IMR-90 (cell line): ENCODE results near the gene ACSL6. TPM values are rescaled to one million over a fixed set of nuclear protein-coding genes. Genes with fewer than 3 reads are reported as not detected.

Source experiments
- ATAC-seq: fragments of 200-7000 bp; cut with Tn5 transposase; 2 replicates; pipeline ENCODE4 v1.9.1; 2020; ENCODE audit warnings: low read depth, mild to moderate bottlenecking, moderate library complexity
- BruUV-seq: library from RNA; stranded (reverse); fragments of 400-500 nt; replicated peaks from 2 replicates; lab custom pipeline; 2021; lab: Mats Ljungman, UMichigan
- CTCF ChIA-PET: fragments of 300-600 bp; formaldehyde crosslinking; extraction: SDS; loops from one replicate; lab custom pipeline; 2021; ENCODE audit warnings: antibody characterized with exemption; lab: Yijun Ruan, JAX
- POLR2A ChIA-PET: fragments of 300-600 bp; sonication (Branson Sonifier 250); formaldehyde crosslinking; loops from one replicate; lab custom pipeline; 2022; ENCODE audit warnings: antibody characterized with exemption; ENCODE audit not compliant: unreplicated experiment; lab: Charles Lee
- DNase-seq: peaks from one replicate; pipeline ENCODE4 v3.0.0; 2013
- H2AFZ ChIP-seq: replicated peaks from 2 replicates; pipeline ENCODE3; 2013; ENCODE audit warnings: low read length, mild to moderate bottlenecking; ENCODE audit not compliant: poor library complexity
- H2AK5ac ChIP-seq: 2 replicates; pipeline ENCODE4 v1.6.1; 2013; ENCODE audit warnings: low read depth, low read length, inconsistent platforms
- H2AK9ac ChIP-seq: replicated peaks from 2 replicates; pipeline ENCODE3; 2013; ENCODE audit warnings: mild to moderate bottlenecking, low read depth, low read length, moderate library complexity; ENCODE audit not compliant: poor library complexity
- H2BK120ac ChIP-seq: 2 replicates; pipeline ENCODE4 v1.6.1; 2013; ENCODE audit warnings: low read depth, low read length, inconsistent platforms
- H2BK15ac ChIP-seq: 3 replicates; pipeline ENCODE4 v1.6.1; 2013; ENCODE audit warnings: low read depth, low read length, inconsistent platforms
- H2BK20ac ChIP-seq: 2 replicates; pipeline ENCODE4 v1.6.1; 2013; ENCODE audit warnings: low read depth, mild to moderate bottlenecking, inconsistent platforms, low read length, moderate library complexity
- H2BK5ac ChIP-seq: 2 replicates; pipeline ENCODE4 v1.6.1; 2013; ENCODE audit warnings: mild to moderate bottlenecking, low read depth, low read length, inconsistent platforms; ENCODE audit not compliant: poor library complexity, severe bottlenecking
- H3K14ac ChIP-seq: replicated peaks from 2 replicates; pipeline ENCODE4 v1.6.1; 2013; ENCODE audit warnings: low read depth, low read length, inconsistent platforms
- H3K18ac ChIP-seq: 2 replicates; pipeline ENCODE4 v1.6.1; 2013; ENCODE audit warnings: low read depth, low read length, control low read depth
- H3K23ac ChIP-seq: 2 replicates; pipeline ENCODE4 v1.6.1; 2013; ENCODE audit warnings: low read depth, low read length, inconsistent platforms
- H3K27ac ChIP-seq: 2 replicates; pipeline ENCODE4 v1.5.1; 2013; ENCODE audit warnings: mild to moderate bottlenecking, control low read depth, low read length; ENCODE audit not compliant: insufficient read depth
- H3K27me3 ChIP-seq: 2 replicates; pipeline ENCODE4 v1.6.1; 2013; ENCODE audit warnings: low read length; ENCODE audit not compliant: control insufficient read depth, insufficient read depth
- H3K36me3 ChIP-seq: 2 replicates; pipeline ENCODE4 v1.6.1; 2013; ENCODE audit warnings: low read length, mixed read lengths; ENCODE audit not compliant: control insufficient read depth, insufficient read depth
- H3K4ac ChIP-seq: 2 replicates; pipeline ENCODE4 v1.6.1; 2013; ENCODE audit warnings: low read depth, low read length, inconsistent platforms
- H3K4me1 ChIP-seq: 2 replicates; pipeline ENCODE4 v1.6.1; 2013; ENCODE audit warnings: low read length, mixed read lengths; ENCODE audit not compliant: control insufficient read depth, insufficient read depth
- H3K4me2 ChIP-seq: 2 replicates; pipeline ENCODE4 v1.6.1; 2013; ENCODE audit warnings: low read depth, mild to moderate bottlenecking, control low read depth, low read length, moderate library complexity
- H3K4me3 ChIP-seq: 2 replicates; pipeline ENCODE4 v1.5.1; 2013; ENCODE audit warnings: low read depth, mild to moderate bottlenecking, control low read depth, low read length, moderate library complexity; ENCODE audit not compliant: insufficient read depth
- H3K56ac ChIP-seq: 2 replicates; pipeline ENCODE4 v1.6.1; 2013; ENCODE audit warnings: low read length, inconsistent platforms; ENCODE audit not compliant: insufficient read depth; ENCODE audit errors: extremely low read depth
- H3K79me1 ChIP-seq, 2 experiments: 2 replicates each; pipeline ENCODE4 v1.6.1; 2013; ENCODE audit warnings: low read length in 2 of 2, inconsistent platforms in 1 of 2, low read depth in 1 of 2
- H3K9ac ChIP-seq: 2 replicates; pipeline ENCODE4 v1.6.1; 2013; ENCODE audit warnings: low read depth, low read length, control low read depth
- H3K9me1 ChIP-seq: 2 replicates; pipeline ENCODE4 v1.6.1; 2013; ENCODE audit warnings: low read length, inconsistent platforms; ENCODE audit not compliant: insufficient read depth
- H3K9me3 ChIP-seq: 2 replicates; pipeline ENCODE4 v1.6.1; 2013; ENCODE audit warnings: low read length; ENCODE audit not compliant: control insufficient read depth, insufficient read depth
- H4K20me1 ChIP-seq: 2 replicates; pipeline ENCODE4 v1.6.1; 2013; ENCODE audit warnings: low read length, inconsistent platforms; ENCODE audit not compliant: insufficient read depth
- H4K5ac ChIP-seq: 2 replicates; pipeline ENCODE4 v1.6.1; 2013; ENCODE audit warnings: mild to moderate bottlenecking, low read depth, low read length, control low read depth
- H4K8ac ChIP-seq, 2 experiments: 2 replicates each; pipeline ENCODE4 v1.6.1; 2013; ENCODE audit warnings: low read depth in 2 of 2, low read length in 2 of 2, control low read depth in 1 of 2, inconsistent platforms in 1 of 2
- H4K91ac ChIP-seq: 2 replicates; pipeline ENCODE4 v1.6.1; 2013; ENCODE audit warnings: low read depth, low read length, inconsistent platforms; ENCODE audit not compliant: insufficient read depth
- CHD1 ChIP-seq: IDR thresholded peaks from 2 replicates; pipeline ENCODE4 v1.6.1; 2012; ENCODE audit warnings: low read depth, low read length, improper control_type of control experiment
- CTCF ChIP-seq: conservative IDR thresholded peaks from 2 replicates; pipeline ENCODE4 v1.5.1; 2012; ENCODE audit warnings: mild to moderate bottlenecking, low read depth, low read length, improper control_type of control experiment
- ELK1 ChIP-seq: fragments of 150-350 bp; IDR thresholded peaks from 2 replicates; pipeline ENCODE4 v1.6.1; 2016; ENCODE audit warnings: low read depth, mild to moderate bottlenecking, low read length, moderate library complexity, borderline replicate concordance
- MAFK ChIP-seq: IDR thresholded peaks from 2 replicates; pipeline ENCODE4 v1.6.1; 2012; ENCODE audit warnings: low read depth, low read length, improper control_type of control experiment
- MXI1 ChIP-seq: IDR thresholded peaks from 2 replicates; pipeline ENCODE4 v1.6.1; 2012; ENCODE audit warnings: low read depth, mild to moderate bottlenecking, low read length, moderate library complexity, borderline replicate concordance
- NFE2L2 ChIP-seq: fragments of 150-350 bp; IDR thresholded peaks from 2 replicates; pipeline ENCODE4 v1.6.1; 2016; ENCODE audit warnings: low read depth, mild to moderate bottlenecking, low read length
- RAD21 ChIP-seq: IDR thresholded peaks from 2 replicates; pipeline ENCODE4 v1.6.1; 2012; ENCODE audit warnings: low read length, improper control_type of control experiment
- RCOR1 ChIP-seq: IDR thresholded peaks from 2 replicates; pipeline ENCODE4 v1.6.1; 2012; ENCODE audit warnings: mild to moderate bottlenecking, low read length, improper control_type of control experiment; ENCODE audit not compliant: insufficient replicate concordance
- SMC3 ChIP-seq: fragments of 150-350 bp; IDR thresholded peaks from 2 replicates; pipeline ENCODE4 v1.6.1; 2016; ENCODE audit warnings: low read depth, mild to moderate bottlenecking, antibody characterized with exemption, low read length, moderate library complexity
- WGBS, 2 experiments: methylation state at CpG; one replicate each; pipeline versions ENCODE4 v1.1.5 to v1.1.7; 2013; ENCODE audit warnings: missing lambda C conversion rate in 2 of 2; ENCODE audit not compliant: insufficient read length in 1 of 2; ENCODE audit errors: extremely low coverage in 2 of 2; 5-methylcytosine and 5-hydroxymethylcytosine counted together
- dilution Hi-C: fragments of 300-500 bp; cut with HindIII; formaldehyde crosslinking; loops from one replicate; pipeline ENCODE4 v1.14.3; 2018; ENCODE audit warnings: low sequenced_read_pairs; ENCODE audit not compliant: unreplicated experiment
- in situ Hi-C: fragments of 300-500 bp; cut with MboI; formaldehyde crosslinking; loops from 3 replicates; pipeline ENCODE4 v1.14.3; 2019; ENCODE audit warnings: low sequenced_read_pairs, inconsistent platforms, mixed read lengths
- intact Hi-C: fragments of 100-400 bp; cut with micrococcal nuclease; formaldehyde crosslinking; loops from 2 replicates; pipeline ENCODE4 v1.10.0; 2022
- polyA plus RNA-seq, 3 experiments: library from polyadenylated mRNA; depleted of rRNA; stranded (reverse); fragments of >200 nt; gene quantifications; 2 replicates each; pipeline ENCODE4 v1.2.3, GENCODE V29; 2012; ENCODE audit warnings: low replicate concordance in 1 of 3
- total RNA-seq: library from RNA; depleted of rRNA; stranded (reverse); fragments of >200 nt; gene quantifications from 2 replicates; pipeline ENCODE4 v1.2.3, GENCODE V29; 2012

ACSL6 gene
- total and polyA plus RNA-seq, 2 of the 4 experiments (the other 2 are of a cell fraction) = not detected

- Histone ChIP-seq H2AFZ (no peak overlapping the region), H3K4ac (no peak overlapping the region), H3K36me3 (no peaks in the 10 kb centered on the region), H2AK5ac (no peak overlapping the region), H3K9me1 (no peaks in the 10 kb centered on the region), H3K23ac (no peak overlapping the region), H2BK120ac (no peak overlapping the region), H3K9me3 (no peaks in the 10 kb centered on the region), H3K4me2 (no peak overlapping the region), H2AK9ac (no peak overlapping the region), H4K8ac (no peak overlapping the region), H3K27ac (no peak overlapping the region), H2BK15ac (no peak overlapping the region), H3K4me1 (no peaks in the 10 kb centered on the region), H2BK20ac (no peak overlapping the region), H3K56ac (no peak overlapping the region), H4K5ac (no peak overlapping the region), H3K18ac (no peak overlapping the region), H3K79me1 (no peaks in the 10 kb centered on the region), H2BK5ac (no peak overlapping the region), H3K27me3 (peaks cover 3% of the 10 kb centered on the region), H3K14ac (no peak overlapping the region), H4K91ac (no peak overlapping the region), H3K9ac (no peak overlapping the region), H4K20me1 (no peaks in the 10 kb centered on the region), H3K4me3 (no peak overlapping the region)
- in situ Hi-C loops (no loop called here), intact Hi-C loops (no loop called here), dilution Hi-C loops (no loop called here)
- POLR2A ChIA-PET = no interaction called here
- no TSS peak for BruUV-seq
- ATAC-seq (no peak), DNase-seq (no peak)
- no CpG with 5 or more reads among the region's 4 CpGs for WGBS, 2 experiments
- TF ChIP-seq MAFK (no peak), MXI1 (no peak), NFE2L2 (no peak), RCOR1 (no peak), RAD21 (no peak), CTCF (no peak), SMC3 (no peak), CHD1 (no peak), ELK1 (no peak)
- CTCF ChIA-PET = interaction anchor here (0.7 kb wide), 1 partner anchor 120 kb away, joined by 3 read pairs; no protein-coding TSS in a partner anchor
Observed at GRCh38 chr5:132033122-132033521, 21.7 kb upstream of the ACSL6 start.
